Caco-2 (cell line): ENCODE results near the gene KANK3. TPM values are rescaled to one million over a fixed set of nuclear protein-coding genes. Genes with fewer than 3 reads are reported as not detected.

Experiments
- microRNA-seq: library from miRNA; unstranded; fragments of <30 nt; microRNA quantifications from one replicate; pipeline ENCODE4 v1.2.0, GENCODE V29; 2022
- total RNA-seq: library from RNA; stranded (reverse); gene quantifications from 2 replicates; pipeline ENCODE4 v1.2.3, GENCODE V29; 2022

Gene KANK3
- total RNA-seq, 1 experiment from 2014 or later, result 1.1 TPM

Small RNA genes within 50 kb of the gene (microRNA-seq; reads per million reads assigned to microRNA genes)
- gene MIR4999, result 0.56 reads per million

Other genes starting within 250 kb of the KANK3 start
- gene FBN3, start 193.7 kb downstream of the KANK3 start, total RNA-seq, result 15.0 and 16.4 TPM in 2 replicates
- 56.8 and 66.9 TPM in 2 replicates for gene CERS4, start 133.9 kb downstream of the KANK3 start, total RNA-seq
- gene CD320, start 34.9 kb downstream of the KANK3 start, total RNA-seq, result 81.0 and 87.7 TPM in 2 replicates
- 43.7 and 50.2 TPM in 2 replicates for gene NDUFA7, start 21.9 kb downstream of the KANK3 start, total RNA-seq
- gene RPS28, start 21.8 kb downstream of the KANK3 start, total RNA-seq, result 1,515 and 1,601 TPM in 2 replicates
- gene ANGPTL4, start 20.9 kb upstream of the KANK3 start, total RNA-seq, result 0.63 and 1.2 TPM in 2 replicates
- 86.3 and 91.3 TPM in 2 replicates for gene RAB11B, start 47.1 kb upstream of the KANK3 start, total RNA-seq
- gene MARCHF2, start 70.0 kb upstream of the KANK3 start, total RNA-seq, result 13.8 and 15.2 TPM in 2 replicates
- gene HNRNPM, start 101.7 kb upstream of the KANK3 start, total RNA-seq, result 271 and 286 TPM in 2 replicates
- 0.26 TPM in 1 of 2 replicates, not detected in the other for gene PRAM1, start 159.4 kb upstream of the KANK3 start, total RNA-seq
- 17.2 and 25.0 TPM in 2 replicates for gene ZNF414, start 170.9 kb upstream of the KANK3 start, total RNA-seq
- gene MYO1F, start 234.2 kb upstream of the KANK3 start, total RNA-seq, result 0.23 and 0.25 TPM in 2 replicates